Large intestine (tissue), 3 donors: ENCODE data around the gene ZCWPW1. TPM values are rescaled to one million over a fixed set of nuclear protein-coding genes. Genes with fewer than 3 reads are reported as not detected.
"Not testable (repeated sequence)": the region's sequence is repeated elsewhere in the genome, so short reads cannot be mapped to it uniquely, and the experiment has no call there.

Source experiments
- DNase-seq, 2 donors: peaks; one replicate each; pipeline versions ENCODE4 v3.0.0 to v3.0.0-alpha.2; 2013
- H3K27ac ChIP-seq: one replicate; pipeline ENCODE4 v1.5.1; 2013; ENCODE audit warnings: low read length
- H3K27me3 ChIP-seq: 2 replicates; pipeline ENCODE4 v1.6.1; 2013; ENCODE audit warnings: low read length; ENCODE audit not compliant: control insufficient read depth, insufficient read depth
- H3K36me3 ChIP-seq: 2 replicates; pipeline ENCODE4 v1.6.1; 2013; ENCODE audit warnings: low read length; ENCODE audit not compliant: control insufficient read depth, insufficient read depth
- H3K4me1 ChIP-seq: one replicate; pipeline ENCODE4 v1.6.1; 2013; ENCODE audit warnings: low read length; ENCODE audit not compliant: control insufficient read depth, insufficient read depth
- H3K4me3 ChIP-seq: one replicate; pipeline ENCODE4 v1.5.1; 2013; ENCODE audit warnings: low read length
- H3K9me3 ChIP-seq: one replicate; pipeline ENCODE4 v1.6.1; 2013; ENCODE audit warnings: mild to moderate bottlenecking, low read depth, low read length, moderate library complexity; ENCODE audit not compliant: control insufficient read depth
- WGBS: methylation state at CpG from one replicate; pipeline ENCODE4 v1.1.5; 2013; ENCODE audit warnings: low lambda C conversion rate; ENCODE audit not compliant: insufficient coverage; 5-methylcytosine and 5-hydroxymethylcytosine counted together
- polyA plus RNA-seq: library from polyadenylated mRNA; unstranded; fragments of 120-200 nt; gene quantifications from one replicate; pipeline ENCODE4 v1.2.1, GENCODE V29; 2013

Gene ZCWPW1
- polyA plus RNA-seq, 1 donor: 4.8 TPM

- no peak for DNase-seq
- H3K27me3 ChIP-seq: no peaks in the 10 kb centered on the region
- H3K4me3 ChIP-seq: no peak overlapping the region
- H3K36me3 ChIP-seq: no peaks in the 10 kb centered on the region
- H3K27ac ChIP-seq: no peak overlapping the region
- no peaks in the 10 kb centered on the region for H3K9me3 ChIP-seq
- WGBS: 90% methylated on average over 1 of the region's 6 CpGs
- no peaks in the 10 kb centered on the region for H3K4me1 ChIP-seq
Observed at GRCh38 chr7:100384628-100385294, 43.7 kb downstream of the ZCWPW1 start.

- not testable (repeated sequence) for H3K9me3 ChIP-seq, H3K4me3 ChIP-seq, H3K27me3 ChIP-seq, DNase-seq, H3K36me3 ChIP-seq, H3K4me1 ChIP-seq, H3K27ac ChIP-seq
- 63% methylated on average over 1 of the region's 8 CpGs for WGBS
Observed at GRCh38 chr7:100382234-100382853, 46.2 kb downstream of the ZCWPW1 start.

DNA sequence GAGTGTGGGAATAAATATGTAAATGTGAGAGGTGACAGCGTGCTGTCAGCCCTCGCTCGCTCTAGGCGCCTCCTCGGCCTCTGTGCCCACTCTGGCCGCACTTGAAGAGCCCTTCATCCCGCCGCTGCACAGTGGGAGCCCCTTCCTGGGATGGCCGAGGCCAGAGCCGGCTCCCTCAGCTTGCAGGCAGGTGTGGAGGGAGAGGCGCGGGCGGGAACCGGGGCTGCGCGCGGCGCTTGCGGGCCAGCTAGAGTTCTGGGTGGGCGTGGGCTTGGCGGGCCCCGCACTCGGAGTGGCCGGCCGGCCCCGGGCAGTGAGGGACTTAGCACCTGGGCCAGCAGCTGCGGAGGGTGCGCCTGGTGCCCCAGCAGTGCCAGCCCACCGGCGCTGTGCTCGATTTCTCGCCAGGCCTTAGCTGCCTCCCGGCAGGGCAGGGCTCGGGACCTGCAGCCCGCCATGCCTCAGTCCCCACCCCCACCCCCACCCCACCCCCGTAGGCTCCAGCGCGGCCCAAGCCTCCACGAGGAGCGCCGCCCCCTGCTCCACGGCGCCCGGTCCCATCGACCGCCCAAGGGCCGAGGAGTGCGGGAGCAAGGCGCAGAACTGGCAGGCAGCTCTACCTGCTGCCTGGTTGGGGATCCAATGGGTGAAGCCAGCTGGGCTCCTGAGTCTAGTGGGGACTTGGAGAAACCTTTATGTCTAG lies 46.8 kb downstream of the ZCWPW1 start:
- H3K36me3 ChIP-seq, DNase-seq, H3K27ac ChIP-seq, H3K9me3 ChIP-seq, H3K27me3 ChIP-seq, H3K4me3 ChIP-seq, H3K4me1 ChIP-seq: not testable (repeated sequence)
- WGBS: no CpG with 5 or more reads among the region's 49 CpGs

- Histone ChIP-seq H3K9me3 (no peaks in the 10 kb centered on the region), H3K27me3 (no peaks in the 10 kb centered on the region), H3K36me3 (no peaks in the 10 kb centered on the region), H3K4me1 (no peaks in the 10 kb centered on the region), H3K27ac (no peak overlapping the region), H3K4me3 (no peak overlapping the region)
- WGBS: 85% methylated on average over 3 of the region's 4 CpGs
- no peak for DNase-seq
Observed at GRCh38 chr7:100380196-100380595, 48.3 kb downstream of the ZCWPW1 start.

DNA sequence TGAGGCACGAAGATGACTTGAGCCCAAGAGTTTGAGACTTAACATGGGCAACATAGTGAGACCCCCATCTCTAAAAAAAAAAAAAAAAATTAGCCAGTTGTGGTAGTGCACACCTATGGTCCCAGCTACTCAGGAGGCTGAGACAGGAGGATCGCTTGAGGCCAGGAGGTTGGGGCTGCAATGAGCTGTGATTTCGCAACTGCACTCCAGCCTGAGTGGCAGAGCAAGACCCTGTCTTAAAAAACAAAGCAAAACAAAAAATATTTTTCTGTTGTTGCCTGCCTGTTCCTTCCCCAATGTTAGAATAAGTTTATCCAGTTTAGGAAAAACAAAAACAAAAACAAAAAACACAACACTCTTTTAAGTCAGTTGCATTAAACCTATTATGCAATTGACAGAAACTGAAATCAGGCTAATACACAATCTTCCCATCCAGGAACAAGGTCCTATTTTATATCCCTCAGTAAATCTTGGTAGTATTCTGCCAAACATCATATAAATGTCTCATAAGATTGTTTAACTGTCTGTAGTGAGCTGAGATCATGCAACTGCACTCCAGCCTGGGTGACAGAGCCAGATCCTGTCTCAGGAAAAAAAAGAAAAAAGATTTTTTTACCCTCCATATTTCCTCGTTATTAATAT lies 50.3 kb downstream of the ZCWPW1 start:
- Histone ChIP-seq H3K4me3 (no peak overlapping the region), H3K27ac (no peak overlapping the region), H3K36me3 (no peaks in the 10 kb centered on the region), H3K9me3 (no peaks in the 10 kb centered on the region), H3K4me1 (no peaks in the 10 kb centered on the region), H3K27me3 (no peaks in the 10 kb centered on the region)
- DNase-seq: no peak
- WGBS: no CpG with 5 or more reads among the region's 4 CpGs

DNA sequence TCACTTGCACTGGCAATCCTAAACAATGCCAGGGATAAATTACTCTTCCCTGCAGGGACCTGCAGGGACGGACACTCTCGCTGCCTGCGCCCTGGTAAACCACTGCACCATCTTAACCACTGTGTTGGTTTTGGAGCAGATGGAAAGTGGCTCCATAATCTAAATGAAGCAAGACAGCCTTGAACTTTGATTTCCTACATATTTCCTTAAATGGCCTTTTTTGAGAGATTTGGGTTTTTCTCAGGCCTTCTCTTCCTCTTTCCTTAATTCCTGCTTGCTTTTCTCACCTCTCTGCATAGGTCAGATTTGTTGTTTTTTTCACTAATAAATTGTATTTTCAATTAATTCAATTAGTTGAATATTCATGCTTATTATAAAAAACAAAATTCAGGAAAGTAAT lies 52.4 kb downstream of the ZCWPW1 start:
- Histone ChIP-seq H3K4me3 (no peak overlapping the region), H3K27me3 (no peaks in the 10 kb centered on the region), H3K27ac (no peak overlapping the region), H3K4me1 (no peaks in the 10 kb centered on the region), H3K36me3 (no peaks in the 10 kb centered on the region), H3K9me3 (no peaks in the 10 kb centered on the region)
- WGBS: no CpG with 5 or more reads among the region's 3 CpGs
- DNase-seq: no peak

DNA sequence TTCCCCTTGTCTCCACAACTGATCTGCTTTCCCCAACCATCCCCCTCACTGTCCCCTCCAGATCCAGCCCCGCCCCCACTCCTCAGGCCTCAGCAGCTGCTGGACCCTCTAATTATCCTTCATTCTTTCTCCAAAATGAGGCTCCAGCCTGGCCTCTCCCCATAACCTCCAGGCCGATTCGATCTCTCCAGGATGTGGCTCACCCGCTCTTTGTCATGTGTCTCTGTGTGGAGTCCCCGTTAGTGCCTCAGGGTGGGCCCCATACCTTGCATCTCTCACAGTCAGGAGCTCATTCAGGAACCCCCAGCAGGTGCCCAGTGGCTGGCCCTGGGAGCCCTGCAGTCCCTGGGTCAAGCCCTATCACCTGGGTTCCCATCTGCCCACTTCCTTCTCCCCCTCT lies 53.9 kb downstream of the ZCWPW1 start:
- Histone ChIP-seq H3K4me3 (no peak overlapping the region), H3K9me3 (no peaks in the 10 kb centered on the region), H3K27ac (no peak overlapping the region), H3K27me3 (no peaks in the 10 kb centered on the region), H3K4me1 (no peaks in the 10 kb centered on the region), H3K36me3 (no peaks in the 10 kb centered on the region)
- no CpG with 5 or more reads among the region's 5 CpGs for WGBS
- DNase-seq: no peak

- DNase-seq, H3K4me3 ChIP-seq, H3K36me3 ChIP-seq, H3K27me3 ChIP-seq, H3K4me1 ChIP-seq, H3K9me3 ChIP-seq, H3K27ac ChIP-seq: not testable (repeated sequence)
- 79% methylated on average over 2 of the region's 15 CpGs for WGBS
Observed at GRCh38 chr7:100373870-100374598, 54.5 kb downstream of the ZCWPW1 start.

DNA sequence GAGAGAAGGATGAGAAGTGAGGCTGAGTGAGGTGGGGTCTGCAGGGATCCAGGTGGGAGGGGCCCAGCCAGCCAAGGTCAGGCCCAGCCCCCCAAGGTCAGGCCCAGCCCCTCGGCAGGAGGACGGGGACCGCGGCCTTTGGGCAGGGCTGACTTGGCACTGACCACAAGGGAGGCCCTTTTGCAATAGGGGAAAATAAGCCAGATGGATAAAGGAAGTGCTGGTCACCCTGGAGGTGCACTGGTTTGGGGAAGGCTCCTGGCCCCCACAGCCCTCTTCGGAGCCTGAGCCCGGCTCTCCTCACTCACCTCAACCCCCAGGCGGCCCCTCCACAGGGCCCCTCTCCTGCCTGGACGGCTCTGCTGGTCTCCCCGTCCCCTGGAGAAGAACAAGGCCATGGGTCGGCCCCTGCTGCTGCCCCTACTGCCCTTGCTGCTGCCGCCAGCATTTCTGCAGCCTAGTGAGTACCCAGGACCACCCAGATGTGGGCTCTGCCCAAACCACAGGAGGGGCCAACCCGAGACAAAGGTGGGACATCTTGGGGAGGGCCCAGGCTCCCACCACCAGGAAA lies 55.2 kb downstream of the ZCWPW1 start, which contains the start of gene PILRA:
PILRA (plus strand) TSS at position 227 of the 571 bp plus-strand sequence; CDS start at position 397, 170 bp downstream.
- Histone ChIP-seq H3K27ac (no peak within 1 kb of the TSS), H3K4me1 (no peaks in the 10 kb centered on the region), H3K36me3 (peaks cover 3% of the 10 kb centered on the region), H3K4me3 (no peak within 1 kb of the TSS), H3K9me3 (no peaks in the 10 kb centered on the region), H3K27me3 (no peaks in the 10 kb centered on the region)
- no CpG with 5 or more reads among the region's 12 CpGs for WGBS
- DNase-seq: no peak

DNA sequence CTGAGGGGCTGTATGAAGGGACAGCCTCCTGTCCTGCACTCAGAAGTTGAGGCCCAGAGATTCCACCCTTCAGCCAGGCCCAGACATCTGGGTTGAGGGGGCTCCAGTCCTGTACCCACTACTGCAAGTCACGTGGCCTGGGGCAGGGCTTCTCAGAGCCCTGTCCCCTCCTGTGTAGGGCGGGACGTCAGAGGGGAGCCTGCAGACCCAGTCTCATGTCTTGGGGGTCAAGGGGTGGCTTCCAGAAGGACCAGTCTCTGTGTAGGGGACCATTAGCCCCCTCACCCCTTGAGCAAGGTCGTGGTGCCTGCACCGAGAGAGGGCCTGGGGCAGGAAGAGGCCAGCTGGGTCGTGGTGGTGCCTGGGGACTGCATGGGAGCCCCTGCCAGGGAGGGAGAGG lies 55.8 kb downstream of the ZCWPW1 start:
- Histone ChIP-seq H3K27me3 (no peaks in the 10 kb centered on the region), H3K27ac (no peak overlapping the region), H3K4me3 (no peak overlapping the region), H3K4me1 (no peaks in the 10 kb centered on the region), H3K9me3 (no peaks in the 10 kb centered on the region), H3K36me3 (peaks cover 4% of the 10 kb centered on the region)
- DNase-seq: no peak
- no CpG with 5 or more reads among the region's 6 CpGs for WGBS
